IMR-90 (cell line): ENCODE measurements around the gene ARPP21. TPM values are rescaled to one million over a fixed set of nuclear protein-coding genes. Genes with fewer than 3 reads are reported as not detected.

Experiments
- ATAC-seq: fragments of 200-7000 bp; cut with Tn5 transposase; 2 replicates; pipeline ENCODE4 v1.9.1; 2020; ENCODE audit warnings: low read depth, mild to moderate bottlenecking, moderate library complexity
- BruUV-seq: library from RNA; stranded (reverse); fragments of 400-500 nt; replicated peaks from 2 replicates; lab custom pipeline; 2021; lab: Mats Ljungman, UMichigan
- CTCF ChIA-PET: fragments of 300-600 bp; formaldehyde crosslinking; extraction: SDS; loops from one replicate; lab custom pipeline; 2021; ENCODE audit warnings: antibody characterized with exemption; lab: Yijun Ruan, JAX
- POLR2A ChIA-PET: fragments of 300-600 bp; sonication (Branson Sonifier 250); formaldehyde crosslinking; loops from one replicate; lab custom pipeline; 2022; ENCODE audit warnings: antibody characterized with exemption; ENCODE audit not compliant: unreplicated experiment; lab: Charles Lee
- DNase-seq: peaks from one replicate; pipeline ENCODE4 v3.0.0; 2013
- H2AFZ ChIP-seq: replicated peaks from 2 replicates; pipeline ENCODE3; 2013; ENCODE audit warnings: low read length, mild to moderate bottlenecking; ENCODE audit not compliant: poor library complexity
- H2AK5ac ChIP-seq: 2 replicates; pipeline ENCODE4 v1.6.1; 2013; ENCODE audit warnings: low read depth, low read length, inconsistent platforms
- H2AK9ac ChIP-seq: replicated peaks from 2 replicates; pipeline ENCODE3; 2013; ENCODE audit warnings: mild to moderate bottlenecking, low read depth, low read length, moderate library complexity; ENCODE audit not compliant: poor library complexity
- H2BK120ac ChIP-seq: 2 replicates; pipeline ENCODE4 v1.6.1; 2013; ENCODE audit warnings: low read depth, low read length, inconsistent platforms
- H2BK15ac ChIP-seq: 3 replicates; pipeline ENCODE4 v1.6.1; 2013; ENCODE audit warnings: low read depth, low read length, inconsistent platforms
- H2BK20ac ChIP-seq: 2 replicates; pipeline ENCODE4 v1.6.1; 2013; ENCODE audit warnings: low read depth, mild to moderate bottlenecking, inconsistent platforms, low read length, moderate library complexity
- H2BK5ac ChIP-seq: 2 replicates; pipeline ENCODE4 v1.6.1; 2013; ENCODE audit warnings: mild to moderate bottlenecking, low read depth, low read length, inconsistent platforms; ENCODE audit not compliant: poor library complexity, severe bottlenecking
- H3K14ac ChIP-seq: replicated peaks from 2 replicates; pipeline ENCODE4 v1.6.1; 2013; ENCODE audit warnings: low read depth, low read length, inconsistent platforms
- H3K18ac ChIP-seq: 2 replicates; pipeline ENCODE4 v1.6.1; 2013; ENCODE audit warnings: low read depth, low read length, control low read depth
- H3K23ac ChIP-seq: 2 replicates; pipeline ENCODE4 v1.6.1; 2013; ENCODE audit warnings: low read depth, low read length, inconsistent platforms
- H3K27ac ChIP-seq: 2 replicates; pipeline ENCODE4 v1.5.1; 2013; ENCODE audit warnings: mild to moderate bottlenecking, control low read depth, low read length; ENCODE audit not compliant: insufficient read depth
- H3K27me3 ChIP-seq: 2 replicates; pipeline ENCODE4 v1.6.1; 2013; ENCODE audit warnings: low read length; ENCODE audit not compliant: control insufficient read depth, insufficient read depth
- H3K36me3 ChIP-seq: 2 replicates; pipeline ENCODE4 v1.6.1; 2013; ENCODE audit warnings: low read length, mixed read lengths; ENCODE audit not compliant: control insufficient read depth, insufficient read depth
- H3K4ac ChIP-seq: 2 replicates; pipeline ENCODE4 v1.6.1; 2013; ENCODE audit warnings: low read depth, low read length, inconsistent platforms
- H3K4me1 ChIP-seq: 2 replicates; pipeline ENCODE4 v1.6.1; 2013; ENCODE audit warnings: low read length, mixed read lengths; ENCODE audit not compliant: control insufficient read depth, insufficient read depth
- H3K4me2 ChIP-seq: 2 replicates; pipeline ENCODE4 v1.6.1; 2013; ENCODE audit warnings: low read depth, mild to moderate bottlenecking, control low read depth, low read length, moderate library complexity
- H3K4me3 ChIP-seq: 2 replicates; pipeline ENCODE4 v1.5.1; 2013; ENCODE audit warnings: low read depth, mild to moderate bottlenecking, control low read depth, low read length, moderate library complexity; ENCODE audit not compliant: insufficient read depth
- H3K56ac ChIP-seq: 2 replicates; pipeline ENCODE4 v1.6.1; 2013; ENCODE audit warnings: low read length, inconsistent platforms; ENCODE audit not compliant: insufficient read depth; ENCODE audit errors: extremely low read depth
- H3K79me1 ChIP-seq, 2 experiments: 2 replicates each; pipeline ENCODE4 v1.6.1; 2013; ENCODE audit warnings: low read length in 2 of 2, inconsistent platforms in 1 of 2, low read depth in 1 of 2
- H3K9ac ChIP-seq: 2 replicates; pipeline ENCODE4 v1.6.1; 2013; ENCODE audit warnings: low read depth, low read length, control low read depth
- H3K9me1 ChIP-seq: 2 replicates; pipeline ENCODE4 v1.6.1; 2013; ENCODE audit warnings: low read length, inconsistent platforms; ENCODE audit not compliant: insufficient read depth
- H3K9me3 ChIP-seq: 2 replicates; pipeline ENCODE4 v1.6.1; 2013; ENCODE audit warnings: low read length; ENCODE audit not compliant: control insufficient read depth, insufficient read depth
- H4K20me1 ChIP-seq: 2 replicates; pipeline ENCODE4 v1.6.1; 2013; ENCODE audit warnings: low read length, inconsistent platforms; ENCODE audit not compliant: insufficient read depth
- H4K5ac ChIP-seq: 2 replicates; pipeline ENCODE4 v1.6.1; 2013; ENCODE audit warnings: mild to moderate bottlenecking, low read depth, low read length, control low read depth
- H4K8ac ChIP-seq, 2 experiments: 2 replicates each; pipeline ENCODE4 v1.6.1; 2013; ENCODE audit warnings: low read depth in 2 of 2, low read length in 2 of 2, control low read depth in 1 of 2, inconsistent platforms in 1 of 2
- H4K91ac ChIP-seq: 2 replicates; pipeline ENCODE4 v1.6.1; 2013; ENCODE audit warnings: low read depth, low read length, inconsistent platforms; ENCODE audit not compliant: insufficient read depth
- BHLHE40 ChIP-seq: fragments of 150-350 bp; IDR thresholded peaks from 2 replicates; pipeline ENCODE4 v1.6.1; 2016; ENCODE audit warnings: mild to moderate bottlenecking, low read depth, low read length
- CEBPB ChIP-seq: IDR thresholded peaks from 2 replicates; pipeline ENCODE4 v1.6.1; 2012; ENCODE audit warnings: low read depth, low read length, improper control_type of control experiment
- CHD1 ChIP-seq: IDR thresholded peaks from 2 replicates; pipeline ENCODE4 v1.6.1; 2012; ENCODE audit warnings: low read depth, low read length, improper control_type of control experiment
- CTCF ChIP-seq: conservative IDR thresholded peaks from 2 replicates; pipeline ENCODE4 v1.5.1; 2012; ENCODE audit warnings: mild to moderate bottlenecking, low read depth, low read length, improper control_type of control experiment
- FOS ChIP-seq: fragments of 150-350 bp; IDR thresholded peaks from 2 replicates; pipeline ENCODE4 v1.6.1; 2016; ENCODE audit warnings: low read depth, low read length
- MAFK ChIP-seq: IDR thresholded peaks from 2 replicates; pipeline ENCODE4 v1.6.1; 2012; ENCODE audit warnings: low read depth, low read length, improper control_type of control experiment
- MAZ ChIP-seq: IDR thresholded peaks from 2 replicates; pipeline ENCODE4 v1.6.1; 2012; ENCODE audit warnings: low read depth, mild to moderate bottlenecking, low read length, improper control_type of control experiment, moderate library complexity, borderline replicate concordance
- MXI1 ChIP-seq: IDR thresholded peaks from 2 replicates; pipeline ENCODE4 v1.6.1; 2012; ENCODE audit warnings: low read depth, mild to moderate bottlenecking, low read length, moderate library complexity, borderline replicate concordance
- NFE2L2 ChIP-seq: fragments of 150-350 bp; IDR thresholded peaks from 2 replicates; pipeline ENCODE4 v1.6.1; 2016; ENCODE audit warnings: low read depth, mild to moderate bottlenecking, low read length
- POLR2A ChIP-seq: IDR thresholded peaks from 2 replicates; pipeline ENCODE4 v1.6.1; 2012; ENCODE audit warnings: mild to moderate bottlenecking, low read depth, low read length
- RAD21 ChIP-seq: IDR thresholded peaks from 2 replicates; pipeline ENCODE4 v1.6.1; 2012; ENCODE audit warnings: low read length, improper control_type of control experiment
- RCOR1 ChIP-seq: IDR thresholded peaks from 2 replicates; pipeline ENCODE4 v1.6.1; 2012; ENCODE audit warnings: mild to moderate bottlenecking, low read length, improper control_type of control experiment; ENCODE audit not compliant: insufficient replicate concordance
- RFX5 ChIP-seq: IDR thresholded peaks from 2 replicates; pipeline ENCODE4 v1.8.0; 2012; ENCODE audit warnings: low read depth, mild to moderate bottlenecking, low read length, moderate library complexity
- SMC3 ChIP-seq: fragments of 150-350 bp; IDR thresholded peaks from 2 replicates; pipeline ENCODE4 v1.6.1; 2016; ENCODE audit warnings: low read depth, mild to moderate bottlenecking, antibody characterized with exemption, low read length, moderate library complexity
- WGBS, 2 experiments: methylation state at CpG; one replicate each; pipeline versions ENCODE4 v1.1.5 to v1.1.7; 2013; ENCODE audit warnings: missing lambda C conversion rate in 2 of 2; ENCODE audit not compliant: insufficient read length in 1 of 2; ENCODE audit errors: extremely low coverage in 2 of 2; 5-methylcytosine and 5-hydroxymethylcytosine counted together
- dilution Hi-C: fragments of 300-500 bp; cut with HindIII; formaldehyde crosslinking; loops from one replicate; pipeline ENCODE4 v1.14.3; 2018; ENCODE audit warnings: low sequenced_read_pairs; ENCODE audit not compliant: unreplicated experiment
- in situ Hi-C: fragments of 300-500 bp; cut with MboI; formaldehyde crosslinking; loops from 3 replicates; pipeline ENCODE4 v1.14.3; 2019; ENCODE audit warnings: low sequenced_read_pairs, inconsistent platforms, mixed read lengths
- intact Hi-C: fragments of 100-400 bp; cut with micrococcal nuclease; formaldehyde crosslinking; loops from 2 replicates; pipeline ENCODE4 v1.10.0; 2022
- polyA plus RNA-seq, 3 experiments: library from polyadenylated mRNA; depleted of rRNA; stranded (reverse); fragments of >200 nt; gene quantifications; 2 replicates each; pipeline ENCODE4 v1.2.3, GENCODE V29; 2012; ENCODE audit warnings: low replicate concordance in 1 of 3
- total RNA-seq: library from RNA; depleted of rRNA; stranded (reverse); fragments of >200 nt; gene quantifications from 2 replicates; pipeline ENCODE4 v1.2.3, GENCODE V29; 2012
- TF ChIP-seq, protein P1 (sequence below): fragments of 150-350 bp; IDR thresholded peaks from 2 replicates; pipeline ENCODE4 v1.6.1; 2016; ENCODE audit warnings: low read depth, mild to moderate bottlenecking, low read length, moderate library complexity, borderline replicate concordance
- TF ChIP-seq, protein P2 (sequence below): fragments of 150-350 bp; IDR thresholded peaks from 2 replicates; pipeline ENCODE4 v1.6.1; 2017; ENCODE audit warnings: mild to moderate bottlenecking, antibody characterized with exemption, low read length, low read depth

Gene ARPP21
- total and polyA plus RNA-seq, 2 of the 4 experiments (the other 2 are of a cell fraction) = not detected

DNA sequence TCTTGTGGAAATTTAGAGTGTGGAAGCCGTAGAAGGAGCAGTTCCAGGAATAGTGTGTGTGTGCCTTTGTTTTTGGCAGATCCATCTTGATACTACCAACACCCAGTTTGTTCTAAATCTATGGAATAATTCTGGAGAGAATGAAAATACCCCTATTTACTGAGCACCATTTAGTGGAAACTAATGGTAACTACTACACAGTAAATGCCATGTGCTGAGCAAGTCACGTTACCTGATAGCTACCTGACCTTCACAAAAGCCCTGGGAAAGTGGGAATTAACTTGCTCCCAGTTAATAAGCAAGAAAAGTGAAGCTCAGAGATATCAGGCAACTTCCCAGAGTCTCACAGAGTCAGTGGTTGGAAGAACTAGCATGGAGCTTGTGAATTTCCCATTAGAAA is 137.7 kb downstream of the ARPP21 start:
- DNase-seq = no peak
- ChIA-PET POLR2A (no interaction called here), CTCF (no interaction called here)
- Histone ChIP-seq H3K4me3 (no peak overlapping the region), H3K27me3 (no peaks in the 10 kb centered on the region), H2BK5ac (no peak overlapping the region), H4K91ac (no peak overlapping the region), H4K8ac (no peak overlapping the region), H3K27ac (no peak overlapping the region), H2BK15ac (no peak overlapping the region), H3K9ac (no peak overlapping the region), H3K18ac (no peak overlapping the region), H3K9me1 (no peaks in the 10 kb centered on the region), H3K36me3 (no peaks in the 10 kb centered on the region), H3K9me3 (peaks cover 4% of the 10 kb centered on the region), H2AK9ac (no peak overlapping the region), H2AK5ac (no peak overlapping the region), H3K79me1 (no peaks in the 10 kb centered on the region), H3K23ac (no peak overlapping the region), H2BK20ac (no peak overlapping the region), H4K20me1 (no peaks in the 10 kb centered on the region), H3K14ac (no peak overlapping the region), H3K4ac (no peak overlapping the region), H3K4me2 (no peak overlapping the region), H2BK120ac (no peak overlapping the region), H3K4me1 (no peaks in the 10 kb centered on the region), H4K5ac (no peak overlapping the region), H2AFZ (no peak overlapping the region), H3K56ac (no peak overlapping the region)
- intact Hi-C loops (no loop called here), dilution Hi-C loops (no loop called here), in situ Hi-C loops (no loop called here)
- no peak for ATAC-seq
- no TSS peak for BruUV-seq
- TF ChIP-seq, protein P1, sequence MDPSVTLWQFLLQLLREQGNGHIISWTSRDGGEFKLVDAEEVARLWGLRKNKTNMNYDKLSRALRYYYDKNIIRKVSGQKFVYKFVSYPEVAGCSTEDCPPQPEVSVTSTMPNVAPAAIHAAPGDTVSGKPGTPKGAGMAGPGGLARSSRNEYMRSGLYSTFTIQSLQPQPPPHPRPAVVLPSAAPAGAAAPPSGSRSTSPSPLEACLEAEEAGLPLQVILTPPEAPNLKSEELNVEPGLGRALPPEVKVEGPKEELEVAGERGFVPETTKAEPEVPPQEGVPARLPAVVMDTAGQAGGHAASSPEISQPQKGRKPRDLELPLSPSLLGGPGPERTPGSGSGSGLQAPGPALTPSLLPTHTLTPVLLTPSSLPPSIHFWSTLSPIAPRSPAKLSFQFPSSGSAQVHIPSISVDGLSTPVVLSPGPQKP = no peak
- TF ChIP-seq CHD1 = no peak
- TF ChIP-seq CEBPB = no peak
- TF ChIP-seq CTCF = no peak
- no peak for TF ChIP-seq MAZ
- TF ChIP-seq RAD21 = no peak
- no peak for TF ChIP-seq BHLHE40
- TF ChIP-seq, protein P2, sequence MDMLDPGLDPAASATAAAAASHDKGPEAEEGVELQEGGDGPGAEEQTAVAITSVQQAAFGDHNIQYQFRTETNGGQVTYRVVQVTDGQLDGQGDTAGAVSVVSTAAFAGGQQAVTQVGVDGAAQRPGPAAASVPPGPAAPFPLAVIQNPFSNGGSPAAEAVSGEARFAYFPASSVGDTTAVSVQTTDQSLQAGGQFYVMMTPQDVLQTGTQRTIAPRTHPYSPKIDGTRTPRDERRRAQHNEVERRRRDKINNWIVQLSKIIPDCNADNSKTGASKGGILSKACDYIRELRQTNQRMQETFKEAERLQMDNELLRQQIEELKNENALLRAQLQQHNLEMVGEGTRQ = no peak
- no peak for TF ChIP-seq RCOR1
- TF ChIP-seq POLR2A = no peak
- no peak for TF ChIP-seq MXI1
- no peak for TF ChIP-seq NFE2L2
- TF ChIP-seq RFX5 = no peak
- TF ChIP-seq SMC3 = no peak
- no peak for TF ChIP-seq MAFK
- no peak for TF ChIP-seq FOS
- no CpG with 5 or more reads among the region's 2 CpGs for WGBS, 2 experiments
